HFFc6 (cell line): Measurements from ENCODE around the gene ZCCHC7. TPM values are rescaled to one million over a fixed set of nuclear protein-coding genes. Genes with fewer than 3 reads are reported as not detected.
"Not testable (repeated sequence)": the region's sequence is repeated elsewhere in the genome, so short reads cannot be mapped to it uniquely, and the experiment has no call there.

Experiments
- DNase-seq: peaks from one replicate; pipeline ENCODE4 v3.0.0-alpha.2; 2018
- H3K27ac Mint-ChIP-seq: 2 replicates; pipeline ENCODE4 v1.8.0; 2020; ENCODE audit warnings: mild to moderate bottlenecking, mixed read lengths
- H3K27me3 Mint-ChIP-seq: 2 replicates; pipeline ENCODE4 v1.8.0; 2021; ENCODE audit warnings: mild to moderate bottlenecking, moderate library complexity, mixed read lengths; ENCODE audit not compliant: insufficient read depth
- H3K36me3 Mint-ChIP-seq: 2 replicates; pipeline ENCODE4 v1.8.0; 2021; ENCODE audit warnings: low read depth, mixed read lengths
- H3K4me1 Mint-ChIP-seq: 2 replicates; pipeline ENCODE4 v1.8.0; 2020; ENCODE audit warnings: low read depth, mixed read lengths
- H3K4me3 Mint-ChIP-seq: 2 replicates; pipeline ENCODE4 v1.8.0; 2020; ENCODE audit warnings: mild to moderate bottlenecking, moderate library complexity, mixed read lengths
- H3K9me3 Mint-ChIP-seq: 2 replicates; pipeline ENCODE4 v1.8.0; 2020; ENCODE audit warnings: mild to moderate bottlenecking, mixed read lengths
- CTCF ChIP-seq: fragments of 200-600 bp; sonication (generic); IDR thresholded peaks from 2 replicates; pipeline ENCODE4 v1.5.0; 2021; ENCODE audit warnings: antibody characterized with exemption, mild to moderate bottlenecking
- total RNA-seq, 6 experiments: library from RNA; stranded (reverse); fragmentation: NEBNext Ultra II Directional; extraction: Animal tissue kit (Norgen Biotek cat#: 25700); gene quantifications; 2 replicates in 1 of 6; 3 replicates in 5 of 6; pipeline ENCODE4 v1.2.3, GENCODE V29; 2021

The ZCCHC7 gene
- total RNA-seq, 6 experiments from 2014 or later: 18.5 to 22.9 (median 18.8) TPM

GRCh38 chr9:37301854-37302172, 181.4 kb downstream of the ZCCHC7 start:
- Mint-ChIP-seq H3K36me3 (no peaks in the 10 kb centered on the region), H3K4me3 (no peak overlapping the region), H3K4me1 (peaks cover 11% of the 10 kb centered on the region), H3K27ac (no peak overlapping the region), H3K27me3 (no peaks in the 10 kb centered on the region; the same call in 1 of the 2 replicates), H3K9me3 (no peaks in the 10 kb centered on the region)
- no peak for DNase-seq
- no peak for TF ChIP-seq CTCF

- Mint-ChIP-seq H3K27me3 (no peaks in the 10 kb centered on the region; the same call in 1 of the 2 replicates), H3K36me3 (no peaks in the 10 kb centered on the region), H3K4me1 (peaks cover 11% of the 10 kb centered on the region), H3K27ac (no peak overlapping the region), H3K9me3 (no peaks in the 10 kb centered on the region), H3K4me3 (no peak overlapping the region)
- no peak for DNase-seq
- TF ChIP-seq CTCF: no peak
Observed at GRCh38 chr9:37302277-37302676, 181.9 kb downstream of the ZCCHC7 start.

- H3K36me3 Mint-ChIP-seq, DNase-seq, H3K27ac Mint-ChIP-seq, H3K4me3 Mint-ChIP-seq, H3K27me3 Mint-ChIP-seq, H3K9me3 Mint-ChIP-seq: not testable (repeated sequence)
- peaks cover 11% of the 10 kb centered on the region for H3K4me1 Mint-ChIP-seq
Observed at GRCh38 chr9:37303272-37303671, 182.9 kb downstream of the ZCCHC7 start.

GRCh38 chr9:37309136-37309535, 188.8 kb downstream of the ZCCHC7 start:
- Mint-ChIP-seq H3K4me3 (peak overlapping the region; percentile 61; the same call in 1 of the 2 replicates), H3K27ac (peak overlapping the region; percentile 83), H3K4me1 (peaks cover 43% of the 10 kb centered on the region), H3K9me3 (no peaks in the 10 kb centered on the region), H3K36me3 (peaks cover 6% of the 10 kb centered on the region; the same call in 1 of the 2 replicates), H3K27me3 (no peaks in the 10 kb centered on the region; the same call in 1 of the 2 replicates)
- peak; percentile 58 for TF ChIP-seq CTCF
- peak; percentile 72 for DNase-seq

- Mint-ChIP-seq H3K9me3 (no peaks in the 10 kb centered on the region), H3K4me3 (peak overlapping the region; percentile 60), H3K4me1 (peaks cover 43% of the 10 kb centered on the region), H3K27ac (peak overlapping the region; percentile 76), H3K36me3 (peaks cover 6% of the 10 kb centered on the region; the same call in 1 of the 2 replicates), H3K27me3 (no peaks in the 10 kb centered on the region)
- DNase-seq: peak; percentile 71
- TF ChIP-seq CTCF: no peak
Observed at GRCh38 chr9:37311938-37312708, 191.7 kb downstream of the ZCCHC7 start.

GRCh38 chr9:37324261-37324683, 203.9 kb downstream of the ZCCHC7 start:
- Mint-ChIP-seq H3K36me3 (peaks cover 11% of the 10 kb centered on the region), H3K4me3 (no peak overlapping the region), H3K9me3 (no peaks in the 10 kb centered on the region), H3K27ac (no peak overlapping the region), H3K4me1 (no peaks in the 10 kb centered on the region), H3K27me3 (peaks cover 2% of the 10 kb centered on the region)
- no peak for TF ChIP-seq CTCF
- DNase-seq: no peak
